UCSD-AML1 (cell line): ENCODE data around the gene IPO11.
"Not testable (repeated sequence)": the region's sequence is repeated elsewhere in the genome, so short reads cannot be mapped to it uniquely, and the experiment has no call there.

Experiments used
- DNase-seq: peaks from one replicate; lab custom pipeline; 2025; ENCODE audit not compliant: unreplicated experiment; lab: John Stamatoyannopoulos, UW

Gene IPO11

DNA sequence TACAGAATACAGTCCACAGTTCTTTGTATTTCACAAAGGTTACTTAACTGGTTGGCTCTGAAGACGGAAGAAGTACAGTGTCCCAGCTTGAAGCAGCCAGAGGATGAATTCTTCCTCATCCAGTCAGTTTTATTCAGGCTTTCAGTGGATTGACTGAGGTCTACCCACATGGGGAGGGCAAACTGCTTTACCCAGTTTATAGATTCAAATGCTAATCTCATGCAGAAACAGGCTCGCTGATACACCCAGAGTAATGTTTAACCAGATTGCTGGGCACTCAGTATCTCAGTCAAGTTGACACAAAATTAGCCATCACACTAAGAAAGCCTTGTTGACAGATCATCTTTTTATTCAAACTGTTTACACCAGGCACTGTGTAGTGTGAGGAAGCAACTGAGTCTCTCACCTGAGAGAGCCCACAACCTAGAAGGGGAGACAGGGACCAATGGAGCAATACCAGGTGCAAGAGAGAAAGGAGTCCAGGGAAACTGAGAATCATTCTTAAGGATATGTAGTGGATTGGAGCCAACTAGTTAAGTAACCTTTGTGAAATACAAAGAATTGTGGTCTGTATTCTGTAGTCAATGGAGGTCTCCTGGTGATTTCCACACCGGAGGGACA is 181.9 kb downstream of the IPO11 start:
- no peak for DNase-seq

DNA sequence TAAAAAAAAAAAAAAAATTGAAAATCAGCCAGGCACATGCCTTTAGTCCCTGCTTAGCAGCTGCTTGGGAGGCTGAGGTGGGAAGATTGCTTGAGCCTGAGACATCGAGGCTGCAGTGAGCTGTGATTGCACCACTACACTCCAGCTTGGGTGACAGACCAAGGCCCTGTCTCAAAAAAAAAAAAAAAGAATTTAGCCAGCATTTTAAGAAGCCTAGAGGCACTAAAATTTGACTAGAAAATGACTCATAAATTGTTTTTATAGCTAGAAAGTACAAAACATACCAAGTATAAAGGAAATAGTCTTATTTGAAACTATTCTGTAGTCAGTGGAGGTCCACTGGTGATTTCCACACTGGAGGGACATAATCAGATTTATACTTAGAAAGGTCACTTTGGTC is 183.5 kb downstream of the IPO11 start:
- no peak for DNase-seq

DNA sequence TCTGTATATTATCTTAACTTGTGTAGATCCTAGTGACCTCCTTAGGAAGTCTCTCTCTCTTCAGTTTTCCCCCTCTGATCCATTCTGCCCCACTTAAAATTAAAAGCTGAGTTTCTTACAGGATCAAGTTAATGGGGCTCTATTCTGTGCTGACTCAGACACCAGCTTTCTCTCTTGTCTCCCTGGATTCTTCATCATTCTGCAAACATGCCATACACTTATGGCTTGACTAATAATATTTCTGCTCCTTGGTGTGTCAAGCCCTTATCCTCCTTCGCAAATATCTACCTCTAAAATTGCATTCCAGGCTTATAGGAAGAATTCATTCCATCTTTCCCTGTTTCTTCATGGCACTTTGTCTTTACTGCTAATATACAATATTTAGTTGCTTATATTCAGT is 184.1 kb downstream of the IPO11 start:
- DNase-seq = no peak

DNA sequence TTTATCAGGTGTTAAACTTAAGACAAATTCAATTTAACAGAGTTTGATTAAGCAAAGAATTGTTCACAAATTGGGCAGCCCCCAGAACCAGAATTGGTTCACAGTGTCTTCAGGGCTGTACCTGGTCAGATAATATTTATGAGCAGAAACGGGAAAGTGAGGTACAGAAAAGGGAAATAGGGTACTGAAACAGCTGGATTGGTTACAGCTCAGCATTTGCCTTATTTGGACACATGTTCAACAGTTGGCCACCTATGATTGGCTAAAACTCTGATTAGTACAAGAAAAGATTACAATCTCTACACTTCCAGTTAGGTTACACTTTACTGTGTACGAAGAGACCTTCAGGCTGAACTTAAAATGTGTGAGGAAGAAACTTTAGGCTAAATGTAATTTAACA is 184.8 kb downstream of the IPO11 start:
- no peak for DNase-seq

DNA sequence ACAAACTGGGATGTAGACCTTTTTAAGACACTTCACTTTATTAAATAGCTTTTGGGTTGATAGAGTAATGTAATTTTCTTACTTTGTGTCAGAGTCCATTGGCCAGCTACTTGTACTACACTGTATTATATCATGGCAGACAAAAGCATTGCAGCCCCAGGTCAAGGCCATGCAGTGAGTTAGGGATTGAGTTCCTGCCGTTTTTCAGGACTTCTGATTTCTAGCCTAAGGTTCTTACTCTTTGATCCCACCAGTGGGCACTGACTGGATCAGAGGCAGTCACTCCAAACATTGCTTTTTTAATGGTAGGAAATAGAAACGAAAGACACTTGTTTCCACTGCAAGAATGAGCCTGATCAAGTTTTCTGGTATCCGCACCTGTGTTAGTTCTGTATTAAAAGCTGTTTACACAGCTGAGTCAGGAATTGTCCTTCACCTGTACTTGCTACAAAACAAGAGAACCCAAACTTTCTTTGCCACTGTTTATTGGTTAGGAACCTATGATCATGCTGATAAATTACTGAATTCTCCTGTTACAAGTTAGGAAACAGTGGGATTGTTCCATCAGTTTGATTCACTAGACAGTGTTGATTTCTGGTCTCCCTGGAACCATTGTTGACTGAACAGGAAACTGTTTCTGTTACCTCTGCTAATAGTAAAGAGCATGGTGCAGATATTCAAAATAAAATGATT is 188.1 kb downstream of the IPO11 start:
- no peak for DNase-seq

DNA sequence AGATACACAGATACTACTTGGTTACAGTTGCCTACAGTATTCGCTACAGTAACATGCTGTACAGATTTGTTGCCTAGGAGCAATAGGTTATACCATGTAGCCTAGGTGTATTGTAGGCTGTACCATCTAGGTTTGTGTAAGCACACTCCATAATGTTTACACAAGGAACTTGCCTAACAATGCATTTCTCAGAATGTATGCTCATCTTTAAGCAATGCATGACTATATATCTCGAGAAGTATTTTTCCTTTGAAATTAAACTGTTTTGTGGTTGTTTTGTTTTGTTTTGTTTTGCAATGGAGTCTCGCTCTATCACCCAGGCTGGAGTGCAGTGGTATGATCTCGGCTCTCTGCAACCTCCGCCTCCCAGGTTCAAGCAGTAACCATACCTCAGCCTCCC is 191.4 kb downstream of the IPO11 start:
- no peak for DNase-seq

DNA sequence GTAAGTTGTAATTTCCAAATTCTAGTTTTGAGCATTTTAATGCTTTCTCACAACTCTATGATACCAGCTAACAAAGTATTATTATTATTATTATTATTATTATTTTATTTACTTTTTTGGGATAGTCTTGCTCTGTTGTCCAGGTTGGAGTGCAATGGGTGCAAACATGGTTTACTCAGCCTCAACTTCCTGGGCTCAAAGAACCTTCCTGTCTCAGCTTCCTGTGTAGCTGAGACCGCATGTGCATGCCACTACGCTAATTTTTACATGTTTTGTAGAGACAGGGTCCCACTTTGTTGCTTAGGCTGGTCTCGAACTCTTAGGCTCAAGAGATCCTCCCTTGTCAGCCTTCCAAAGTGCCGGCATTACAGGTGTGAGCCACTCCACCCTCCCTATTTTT is 193.1 kb downstream of the IPO11 start:
- no peak for DNase-seq

DNA sequence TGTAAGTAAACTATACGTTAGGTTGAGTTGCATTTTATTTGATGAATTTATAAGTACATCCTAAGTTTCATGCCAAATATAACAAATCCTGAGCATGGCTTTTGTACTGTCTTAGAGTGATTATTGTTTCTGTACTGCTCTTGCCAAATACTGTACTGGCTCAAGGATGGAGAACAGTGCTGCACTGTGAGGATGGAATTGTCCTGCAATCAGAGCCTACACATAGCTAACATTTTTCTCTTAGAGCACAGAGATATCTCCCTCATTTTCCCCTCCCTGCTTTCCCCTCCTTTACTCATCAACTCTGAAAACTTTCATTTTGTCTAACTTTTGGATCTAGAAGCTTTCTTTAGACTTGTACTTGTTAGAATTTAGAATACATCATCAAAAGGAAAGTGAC is 194.3 kb downstream of the IPO11 start:
- DNase-seq = no peak

DNA sequence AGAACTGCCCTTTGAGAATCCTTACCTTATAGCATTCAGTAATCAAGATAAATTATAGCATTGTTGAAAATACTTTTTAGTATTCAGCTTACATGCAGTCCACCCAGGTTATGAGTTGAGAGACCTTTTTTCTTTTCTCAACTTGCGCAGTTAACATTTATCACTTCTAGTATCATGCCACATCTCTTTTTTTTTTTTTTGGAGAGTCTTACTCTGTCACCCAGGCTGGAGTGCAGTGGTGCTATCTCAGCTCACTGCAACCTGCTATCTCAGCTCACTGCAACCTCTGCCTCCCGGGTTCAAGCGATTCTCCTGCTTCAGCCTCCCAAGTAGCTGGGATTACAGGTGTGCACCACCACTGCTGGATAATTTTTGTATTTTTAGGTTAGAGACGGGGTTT is 195.1 kb downstream of the IPO11 start:
- no peak for DNase-seq

DNA sequence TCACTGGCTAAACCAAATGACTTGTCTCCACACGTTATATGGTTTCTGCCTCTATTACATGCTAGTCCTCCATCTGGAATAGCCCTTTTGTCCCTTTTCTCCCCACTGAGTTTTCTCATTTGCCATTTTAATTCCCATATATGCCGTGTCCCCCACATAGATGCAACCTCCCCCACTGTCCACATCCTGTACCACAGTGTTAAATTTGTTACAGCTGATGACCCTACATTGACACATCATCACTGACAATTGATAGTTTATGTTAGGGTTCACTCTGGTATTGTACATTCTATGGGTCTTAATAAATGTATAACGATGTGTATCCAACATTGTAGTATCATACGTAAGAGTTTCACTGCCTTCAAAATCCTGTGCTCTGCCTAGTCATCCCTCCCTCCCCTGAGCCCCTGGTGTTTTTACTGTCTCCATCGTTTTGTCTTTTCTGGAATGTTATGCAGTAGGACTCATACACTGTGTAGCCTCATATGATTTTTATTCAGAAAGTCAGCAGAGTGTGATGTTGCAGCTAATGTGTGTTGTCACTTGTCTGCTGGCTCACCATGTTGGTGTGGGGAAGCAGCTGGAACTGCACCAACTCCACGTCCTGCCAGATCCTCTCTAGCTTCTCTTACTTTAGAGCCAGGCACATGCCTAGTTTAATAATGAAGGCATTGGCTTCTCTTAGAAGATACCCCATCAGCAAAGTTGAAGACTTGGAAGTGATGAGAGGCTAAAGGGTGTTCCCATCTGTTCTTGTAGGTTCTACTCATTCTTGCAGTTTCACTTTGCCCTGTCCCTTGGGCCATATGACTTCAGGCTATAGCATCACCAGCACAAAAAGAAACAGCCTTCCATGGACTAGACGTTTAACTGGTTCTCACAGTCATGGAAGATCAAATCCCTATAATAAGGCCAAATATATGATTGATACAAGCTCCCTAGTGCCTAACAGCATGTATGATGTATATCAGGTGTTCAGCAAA is 196.3 kb downstream of the IPO11 start:
- DNase-seq = no peak

DNA sequence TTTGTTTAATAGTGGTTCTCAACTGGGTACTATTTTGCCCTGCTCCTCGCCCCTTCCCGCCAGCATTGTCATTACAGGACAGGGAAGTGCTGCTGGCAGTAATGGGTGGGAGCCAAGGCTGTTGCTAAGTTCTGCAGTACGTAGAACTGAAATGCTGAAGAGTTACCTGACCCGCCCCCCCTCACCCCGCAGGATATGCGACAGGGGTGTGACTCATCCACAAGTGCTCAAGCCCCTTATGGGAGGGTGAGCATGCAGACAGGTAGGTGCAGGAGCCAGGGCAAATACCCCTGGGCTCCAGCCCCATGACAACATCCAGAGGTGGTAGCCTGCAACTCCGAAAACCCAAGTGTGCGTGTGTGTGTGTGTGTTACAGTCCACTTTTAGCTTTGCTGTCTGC is 201.8 kb downstream of the IPO11 start:
- DNase-seq = no peak

DNA sequence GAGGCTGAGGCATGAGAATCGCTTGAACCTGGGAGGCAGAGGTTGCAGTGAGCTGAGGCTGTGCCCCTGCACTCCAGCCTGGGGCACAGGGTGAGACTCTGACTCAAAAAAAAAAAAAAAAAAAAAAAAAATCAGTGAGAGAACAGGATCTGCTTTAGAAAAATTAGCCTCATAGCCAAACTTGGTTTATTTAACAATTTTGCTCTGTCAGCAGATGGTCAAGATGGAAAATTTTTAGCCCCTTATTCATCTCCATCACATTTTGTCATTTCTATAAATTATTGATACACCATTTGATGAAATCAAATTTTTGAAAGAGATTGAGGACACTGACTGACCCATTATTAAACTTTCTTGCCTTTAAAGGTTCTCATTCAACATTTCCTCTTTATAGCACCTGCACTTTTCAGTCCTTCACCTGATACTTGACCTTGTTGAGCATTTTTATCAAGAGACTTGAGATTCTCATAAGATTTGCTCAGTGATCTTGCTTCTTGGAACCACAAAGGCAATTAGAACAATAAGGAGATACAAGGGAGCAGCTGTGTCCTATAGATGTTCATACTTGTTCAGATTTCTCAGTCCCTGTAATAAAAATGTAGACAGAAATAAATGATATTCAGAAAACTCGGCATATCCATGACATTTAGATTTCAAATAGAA is 204.2 kb downstream of the IPO11 start:
- no peak for DNase-seq

DNA sequence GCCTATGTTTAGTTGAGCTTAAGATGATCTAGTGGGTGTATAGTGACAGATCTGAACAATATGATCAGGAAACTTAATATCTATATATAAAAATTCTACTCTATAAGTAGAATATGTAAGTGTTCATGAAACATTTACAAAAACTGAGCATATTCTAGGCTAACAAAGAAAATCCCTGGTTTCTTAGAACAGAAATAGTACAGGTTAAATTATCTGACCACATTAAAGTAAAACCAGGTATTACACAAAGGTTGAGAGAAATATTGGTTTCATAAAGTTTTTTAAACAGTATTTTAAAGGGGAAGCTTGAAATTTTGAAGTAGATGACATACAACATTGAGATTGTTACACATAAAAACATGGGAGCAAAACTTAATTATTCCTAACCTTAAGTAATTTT is 205.4 kb downstream of the IPO11 start:
- DNase-seq = no peak

DNA sequence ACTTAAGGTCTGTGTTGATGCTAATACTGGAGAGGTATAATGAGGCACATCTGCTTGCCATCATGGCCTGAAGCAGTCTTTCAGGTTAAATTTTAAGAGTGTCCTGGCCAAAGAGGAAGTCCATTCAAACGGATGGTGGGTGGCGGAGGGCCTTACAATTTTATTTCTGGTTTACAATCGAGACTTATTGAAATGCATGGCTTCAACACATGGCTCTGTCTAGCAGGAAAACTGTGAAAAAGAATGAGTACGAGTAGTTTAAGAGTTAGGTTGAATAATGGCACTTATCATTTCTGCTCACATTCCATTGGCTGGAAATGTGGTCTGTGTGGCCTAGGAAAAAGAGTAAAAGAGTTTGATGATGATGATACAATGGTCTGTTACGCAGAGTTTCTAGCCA is 208.2 kb downstream of the IPO11 start:
- no peak for DNase-seq

DNA sequence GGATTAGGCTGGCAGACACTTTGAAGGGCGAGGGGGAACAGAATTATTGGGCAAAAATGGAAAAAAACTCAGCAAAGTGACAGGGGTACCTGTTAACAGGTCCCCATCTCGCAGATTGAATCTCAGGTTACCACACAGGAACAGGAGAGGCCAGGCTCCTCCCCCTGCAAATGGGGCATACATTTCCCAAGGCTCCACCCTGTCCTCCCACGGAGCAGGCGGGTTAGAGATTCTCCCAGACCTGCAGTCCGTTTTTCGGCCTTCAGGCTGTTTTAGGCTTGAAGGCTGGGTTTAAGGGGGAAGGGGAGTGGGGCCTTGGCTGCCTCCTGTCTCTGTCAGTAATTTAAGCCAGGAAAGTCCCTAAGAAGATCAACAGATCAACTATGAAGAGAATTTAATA is 208.7 kb downstream of the IPO11 start:
- DNase-seq = no peak

DNA sequence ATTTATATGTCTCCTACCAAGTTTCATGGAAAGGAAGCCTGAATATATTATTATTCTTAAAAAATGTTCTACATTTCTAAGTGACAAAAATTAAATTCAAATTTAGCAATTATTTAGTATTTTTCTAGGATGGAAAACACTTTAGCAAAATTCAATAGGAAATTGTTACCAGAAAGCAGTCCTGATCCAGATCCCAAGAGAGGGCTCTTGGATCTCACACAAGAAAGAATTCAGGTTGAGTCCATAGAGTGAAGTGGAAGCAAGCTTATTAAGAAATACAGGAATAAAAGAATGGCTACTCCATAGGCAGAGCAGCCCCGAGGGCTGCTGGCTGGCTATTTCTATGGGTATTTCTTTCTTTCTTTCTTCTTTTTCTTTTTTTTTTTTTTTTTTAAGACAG is 210.7 kb downstream of the IPO11 start:
- no peak for DNase-seq

DNA sequence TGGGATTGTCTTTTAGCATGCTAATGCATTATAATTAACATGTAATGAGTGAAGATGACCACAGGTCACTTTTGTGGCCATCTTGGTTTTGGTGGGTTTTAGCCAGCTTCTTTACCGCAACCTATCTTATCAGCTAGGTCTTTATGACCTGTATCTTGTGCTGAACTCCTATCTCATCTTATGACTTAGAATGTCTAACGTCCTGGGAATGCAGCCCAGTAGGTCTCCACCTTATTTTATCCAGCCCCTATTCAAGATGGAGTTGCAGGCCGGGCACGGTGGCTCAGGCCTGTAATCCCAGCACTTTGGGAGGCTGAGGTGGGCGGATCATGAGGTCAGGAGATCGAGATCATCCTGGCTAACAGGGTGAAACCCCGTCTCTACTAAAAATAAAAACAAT is 211.9 kb downstream of the IPO11 start:
- not testable (repeated sequence) for DNase-seq

DNA sequence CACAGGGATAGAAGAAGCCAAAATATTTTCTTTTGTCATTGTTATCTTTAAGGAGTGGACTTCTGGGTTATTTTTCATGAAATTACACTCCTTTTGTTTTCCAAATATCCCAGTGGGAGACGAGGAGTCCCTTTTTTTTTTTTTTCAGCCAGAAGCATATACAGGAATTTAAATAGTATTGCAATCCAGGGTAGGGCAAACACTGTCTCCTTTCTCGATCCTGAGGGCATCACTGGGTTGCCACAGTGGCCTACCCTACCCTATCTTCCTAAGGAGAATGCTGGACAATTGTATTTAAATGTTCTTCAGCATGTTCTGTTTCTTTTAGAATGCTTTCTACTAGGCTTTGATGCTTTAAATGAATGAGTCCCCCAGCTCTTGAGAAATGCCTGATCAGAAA is 214.0 kb downstream of the IPO11 start:
- DNase-seq = no peak

DNA sequence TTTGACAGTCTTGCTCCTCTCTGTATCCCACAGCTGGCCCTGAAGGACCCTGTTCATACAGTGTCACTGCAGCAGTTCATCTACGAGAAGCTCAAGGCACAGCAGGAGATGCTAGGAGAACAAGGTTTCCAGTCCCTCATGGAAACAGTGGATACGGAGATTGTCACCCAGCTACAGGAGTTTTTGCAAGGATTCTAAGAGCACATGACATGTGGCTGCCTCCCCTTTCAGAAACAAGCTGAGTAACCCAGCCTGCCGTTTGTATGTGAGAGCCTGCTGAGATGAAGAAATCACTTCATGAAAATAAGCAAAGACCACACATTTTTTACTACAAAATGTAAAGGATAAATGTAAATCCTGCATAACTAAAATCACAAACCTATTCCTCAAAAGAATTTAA is 214.6 kb downstream of the IPO11 start:
- DNase-seq = no peak

DNA sequence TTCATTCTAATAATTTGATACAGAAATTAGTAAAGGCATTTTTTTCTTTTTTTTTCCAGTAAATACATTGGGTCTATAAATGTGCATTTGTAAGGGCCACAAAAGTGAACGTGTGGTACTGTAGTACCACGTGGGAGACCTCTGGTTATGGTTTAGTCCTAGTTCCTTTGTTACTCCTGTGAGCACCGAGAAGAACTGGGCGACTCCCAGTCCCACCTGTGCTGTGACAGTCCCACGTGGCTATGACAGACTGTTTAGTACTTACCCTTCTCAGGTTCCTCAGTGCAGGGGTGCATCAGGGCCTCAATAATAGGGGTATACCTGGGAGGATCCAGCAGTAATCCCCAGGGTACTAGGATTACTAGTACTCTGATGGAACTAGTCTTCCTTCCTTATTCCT is 215.3 kb downstream of the IPO11 start:
- DNase-seq = no peak

DNA sequence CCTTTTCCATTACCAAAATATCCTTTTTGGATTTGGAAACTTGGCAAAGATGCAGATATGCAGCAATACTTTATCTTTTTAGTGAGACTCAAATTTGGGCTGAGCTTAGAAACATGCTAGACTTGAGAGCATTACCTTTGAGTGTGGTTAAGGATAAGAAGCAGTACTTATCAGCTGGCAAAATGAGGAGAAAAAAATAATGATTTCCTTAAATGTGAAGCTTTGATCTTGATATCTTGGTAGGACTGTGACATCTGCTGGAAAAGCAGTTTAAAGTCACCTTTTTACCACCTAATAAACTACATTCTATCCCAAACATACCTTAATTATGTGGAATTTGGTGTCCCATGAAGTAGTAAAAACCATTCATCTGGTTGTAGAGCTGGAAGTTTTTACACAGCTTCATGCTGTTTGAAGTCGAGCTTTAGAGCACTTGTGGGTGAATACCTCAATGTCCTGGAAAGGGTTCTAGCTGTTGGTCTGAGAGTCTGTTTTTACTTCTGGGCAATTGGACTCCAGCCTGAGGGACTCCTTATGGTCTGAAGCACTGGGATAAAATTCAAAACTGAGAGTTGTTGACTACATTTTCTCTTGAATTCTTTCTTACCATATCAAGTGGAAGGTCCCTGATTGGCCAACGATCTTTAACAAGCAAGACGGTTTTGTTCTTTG is 219.5 kb downstream of the IPO11 start:
- DNase-seq = no peak
